Stimulated activated CD8-positive, alpha-beta memory T cell treated with anti-CD3 and anti-CD28 coated beads, Interleukin-2, amount 100 ng/mL, for 48 hours (primary cell): ENCODE data around the gene ERVMER34-1.

Experiments
- DNase-seq, 2 donors: peaks; one replicate each; pipeline ENCODE4 v3.0.0-alpha.2; 2020; ENCODE audit warnings: low read depth in 2 of 2

Gene ERVMER34-1

DNA sequence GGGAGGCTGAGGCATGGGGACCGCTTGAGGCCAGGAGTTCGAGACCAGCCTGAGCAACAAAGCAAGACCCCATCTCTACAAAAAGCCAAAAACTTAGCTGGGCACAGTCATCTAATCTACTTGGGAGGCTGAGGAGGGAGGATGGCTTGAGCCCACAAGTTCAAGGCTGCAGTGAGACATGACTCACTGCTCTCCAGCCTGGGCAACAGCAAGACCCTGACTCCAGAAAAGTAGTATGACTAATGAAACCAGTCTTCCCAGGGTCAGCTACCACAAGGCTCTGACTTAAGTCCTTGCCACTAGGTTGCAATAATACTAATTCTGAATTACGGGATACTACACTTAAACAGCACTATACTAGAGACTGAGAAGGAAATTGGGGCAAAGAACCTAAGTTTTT is 33.1 kb downstream of the ERVMER34-1 start:
- no peak for DNase-seq

DNA sequence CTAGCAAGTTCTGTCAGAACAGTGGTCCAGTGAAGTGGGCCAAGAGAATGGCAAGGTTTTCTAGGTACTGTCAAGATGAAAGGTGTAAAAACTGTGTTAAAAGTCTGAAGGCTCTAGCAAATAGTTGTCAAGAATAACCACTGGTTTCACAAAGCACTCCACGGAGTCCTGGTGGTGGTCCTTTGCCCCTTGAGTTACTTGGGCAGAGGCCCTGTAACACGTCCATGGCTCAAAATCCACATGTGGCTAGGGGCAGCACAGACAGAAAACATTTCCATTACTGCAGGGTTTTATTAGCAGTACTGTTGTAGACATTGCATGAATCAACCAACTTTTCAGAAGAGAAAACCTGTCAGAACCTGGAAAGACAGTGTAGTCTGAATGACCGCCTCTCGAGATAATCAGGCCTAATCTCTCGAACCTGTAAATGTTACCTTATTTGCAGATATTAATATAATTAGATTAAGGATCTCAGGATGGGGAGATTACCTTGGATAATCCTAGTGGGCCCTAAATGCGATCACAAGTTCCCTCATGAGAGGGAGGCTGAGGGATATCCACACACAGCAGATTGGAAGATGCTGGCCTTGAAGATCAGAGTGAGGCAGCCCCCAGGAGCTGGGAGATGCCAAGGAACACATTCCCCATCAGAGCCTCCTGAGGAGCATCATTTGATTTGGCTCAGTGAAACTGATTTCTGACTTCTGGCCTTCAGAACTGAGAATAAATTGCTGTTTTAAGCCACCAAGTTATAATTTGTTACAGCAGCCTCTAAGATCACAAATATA is 34.7 kb downstream of the ERVMER34-1 start:
- DNase-seq, result no peak

DNA sequence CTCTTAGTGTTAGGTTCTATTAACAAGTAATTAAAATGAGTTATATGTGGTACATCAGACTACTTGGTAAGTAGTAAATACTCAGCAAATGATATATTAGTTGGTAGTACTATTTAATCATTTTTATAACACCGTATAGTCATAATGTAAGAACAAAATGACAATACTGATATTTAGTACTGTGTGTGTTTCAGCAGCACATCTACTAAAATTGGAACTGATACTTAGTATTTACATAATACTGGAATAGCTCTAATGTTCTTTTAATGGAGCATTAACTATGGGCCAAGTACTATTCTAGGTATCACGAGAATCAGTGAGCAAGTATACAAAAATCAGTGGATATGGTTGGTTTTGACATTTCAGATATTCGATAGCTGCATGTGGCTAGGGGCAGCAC is 35.3 kb downstream of the ERVMER34-1 start:
- no peak for DNase-seq

DNA sequence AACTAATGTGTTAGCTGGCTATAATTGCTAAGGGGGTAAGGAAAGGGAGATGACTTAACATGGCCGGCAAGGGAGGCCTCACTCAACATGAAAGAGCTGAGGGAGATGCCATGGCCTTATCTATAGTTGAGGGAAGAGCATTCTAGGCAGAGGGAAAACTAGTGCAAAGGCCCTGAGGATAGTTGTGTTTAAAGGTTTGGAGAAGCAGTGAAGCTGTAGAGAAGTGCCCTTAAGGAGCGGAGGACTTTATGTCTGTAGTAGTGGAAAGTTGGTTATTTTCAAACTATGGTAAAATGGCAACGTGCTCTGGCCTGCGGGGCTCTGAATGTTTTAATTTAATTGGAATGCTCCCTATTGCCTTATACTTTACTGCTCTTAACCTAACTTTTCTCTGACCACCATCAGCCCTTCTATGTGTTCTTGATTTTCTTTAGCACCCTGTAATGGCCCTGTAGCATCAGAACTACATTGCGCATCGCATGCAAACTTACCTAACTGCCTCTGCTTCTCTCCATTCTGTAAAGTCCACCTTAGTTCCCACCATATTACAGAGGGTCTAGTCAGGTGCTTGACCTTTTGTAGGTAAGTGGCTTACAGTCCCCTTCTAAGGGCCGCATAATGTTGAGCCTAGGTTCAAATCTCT is 35.8 kb downstream of the ERVMER34-1 start:
- no peak for DNase-seq

DNA sequence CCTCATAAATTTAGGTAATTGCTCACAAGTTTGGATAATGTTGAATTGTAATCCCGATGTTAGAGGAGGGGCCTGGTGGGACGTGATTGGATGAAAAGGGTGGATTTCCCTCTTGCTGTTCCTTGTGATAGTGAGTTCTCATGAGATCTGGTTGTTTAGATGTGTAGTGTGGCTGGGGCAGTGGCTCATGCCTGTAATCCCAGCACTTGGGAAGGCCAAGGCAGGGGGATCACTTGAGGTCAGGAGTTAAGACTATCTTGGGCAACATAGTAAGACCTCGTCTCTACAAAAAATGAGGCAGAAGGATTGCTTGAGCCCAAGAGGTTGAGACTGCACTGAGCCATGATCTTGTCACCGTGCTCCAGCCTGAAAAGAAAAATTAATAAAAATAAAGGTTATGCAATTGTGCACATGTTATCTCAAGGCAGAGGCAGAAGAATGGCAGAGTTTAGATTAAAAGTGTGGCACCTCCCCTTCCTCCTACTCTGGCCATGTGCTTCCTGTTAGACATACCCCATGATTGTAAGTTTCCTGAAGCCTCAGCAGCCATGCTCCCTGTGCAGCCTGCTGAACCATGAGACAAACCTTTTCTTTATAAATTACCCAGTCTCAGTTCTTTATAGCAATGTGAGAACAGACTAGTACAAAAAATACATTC is 36.5 kb downstream of the ERVMER34-1 start:
- no peak for DNase-seq

DNA sequence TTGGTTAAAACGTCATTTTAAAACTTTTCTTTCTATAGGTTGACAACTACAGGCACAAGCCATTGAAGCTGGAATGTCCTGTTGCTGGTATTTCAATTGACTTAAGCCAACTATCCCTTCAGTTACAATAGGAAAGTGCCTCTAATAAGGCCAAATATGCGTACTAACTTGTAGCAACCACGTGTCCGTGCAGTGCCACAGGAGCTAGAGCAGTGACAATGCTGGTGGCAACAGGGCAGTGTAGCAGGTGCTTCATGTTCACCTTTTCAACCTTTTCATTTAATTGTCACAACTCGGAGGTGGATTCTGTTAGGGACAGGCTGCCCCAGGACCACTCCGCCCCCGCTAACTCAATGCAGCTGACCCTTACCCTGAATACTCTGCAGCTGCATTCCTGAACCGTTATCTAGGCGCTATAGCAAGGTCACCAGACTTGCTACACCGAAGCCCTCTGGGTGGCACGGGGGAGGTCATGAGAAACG is 37.7 kb downstream of the ERVMER34-1 start:
- no peak for DNase-seq

DNA sequence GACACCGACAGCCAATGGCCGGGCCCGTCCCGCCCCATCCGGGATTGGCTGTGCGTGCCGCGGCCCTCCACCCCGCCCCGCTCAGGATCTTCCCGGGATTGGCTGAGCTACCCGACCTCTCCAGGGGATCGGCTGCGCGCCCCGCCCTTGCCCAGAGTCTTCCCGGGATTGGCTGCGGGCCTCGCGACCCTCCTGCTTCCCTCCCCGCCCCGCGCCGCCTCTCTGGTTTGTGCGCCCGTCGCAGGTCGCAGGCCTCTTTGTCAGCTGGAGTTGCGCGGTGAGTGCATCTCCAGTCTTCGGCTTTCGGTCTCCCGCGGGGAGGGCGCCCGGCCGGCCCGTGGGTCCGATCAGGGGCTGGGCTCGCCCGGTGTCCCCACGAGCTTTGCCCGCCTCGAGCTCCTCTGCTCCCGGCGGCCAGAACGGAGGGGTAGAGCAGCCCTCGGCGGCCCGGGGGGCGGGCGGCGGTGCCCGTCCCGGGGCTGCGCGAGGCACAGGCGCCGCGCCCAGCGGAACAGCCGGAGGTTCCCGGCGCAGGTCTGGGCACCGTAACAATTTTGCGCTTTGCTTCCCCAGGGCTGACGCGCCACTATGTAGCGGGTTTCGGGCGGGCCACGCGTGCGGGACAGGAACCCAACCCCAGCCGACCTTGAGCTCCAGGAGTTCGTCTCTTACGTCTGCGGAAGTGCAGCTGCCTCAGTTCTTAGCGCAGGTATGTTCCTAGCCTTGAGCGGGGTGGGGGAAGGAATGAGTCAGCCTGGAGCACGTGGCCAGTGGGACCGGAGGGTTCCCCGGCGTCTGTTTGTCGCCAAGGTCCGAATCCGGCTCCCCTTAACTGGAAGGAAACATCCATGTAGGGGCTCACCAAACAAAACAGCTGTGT is 38.7 kb downstream of the ERVMER34-1 start:
- DNase-seq, result peak; percentile 96 to 97

DNA sequence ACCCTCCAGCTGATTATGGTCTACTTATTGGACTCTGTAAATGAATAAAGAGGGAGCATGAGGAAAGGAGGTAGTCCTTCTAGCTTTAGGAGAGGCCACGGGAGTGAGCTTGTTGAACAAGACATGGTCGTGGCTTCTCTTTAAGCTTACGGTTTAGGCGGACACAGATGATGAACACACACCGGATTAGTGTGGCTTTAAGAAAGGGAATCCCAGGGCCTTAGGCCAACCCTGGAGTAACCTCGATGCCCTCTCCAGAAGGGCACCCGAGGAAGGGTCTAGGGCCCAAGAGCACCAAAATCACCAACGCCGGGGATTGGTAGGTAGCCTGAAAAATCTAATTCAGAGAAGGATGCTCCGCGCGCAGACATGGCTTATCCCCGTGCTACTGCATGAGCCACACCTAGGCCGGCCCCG is 39.4 kb downstream of the ERVMER34-1 start:
- no peak for DNase-seq

DNA sequence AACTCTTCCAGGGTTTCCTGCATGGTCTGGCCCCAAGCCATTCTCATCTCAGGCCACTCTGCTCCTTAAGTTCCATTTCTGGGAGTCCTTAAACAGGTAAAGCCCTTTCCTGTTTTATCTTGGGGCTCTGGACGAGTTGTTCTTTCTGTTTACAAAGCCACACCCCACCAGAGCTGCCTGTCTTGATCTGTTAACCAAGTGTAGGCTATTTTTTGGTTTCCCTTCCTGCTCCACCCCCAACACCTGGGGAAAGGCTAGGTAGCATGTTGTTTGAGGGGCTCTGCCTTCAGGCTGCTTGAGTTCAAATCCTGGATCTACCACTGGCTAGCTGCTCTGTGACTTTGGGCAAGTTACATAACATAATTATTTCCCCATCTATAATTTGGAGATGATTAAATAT is 40.0 kb downstream of the ERVMER34-1 start:
- no peak for DNase-seq

DNA sequence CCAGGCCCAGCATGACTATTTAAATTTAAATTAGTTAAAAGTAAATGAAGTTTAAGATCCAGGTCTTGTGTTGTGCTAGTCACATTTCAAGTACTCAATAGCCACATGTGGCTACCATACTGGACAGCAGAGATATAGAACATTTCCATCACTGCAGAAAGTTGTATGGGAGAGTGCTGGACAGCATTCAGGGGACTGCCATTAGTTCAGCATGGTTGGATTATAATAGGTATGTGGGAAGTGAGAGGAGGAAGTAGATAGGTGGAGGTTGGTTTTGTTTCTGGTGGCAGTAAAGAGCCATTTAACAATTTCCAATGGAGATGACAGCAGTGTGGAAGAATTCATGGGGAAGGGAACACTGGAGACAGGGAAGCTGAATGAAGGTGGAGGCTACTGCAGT is 42.1 kb downstream of the ERVMER34-1 start:
- DNase-seq, result no peak

DNA sequence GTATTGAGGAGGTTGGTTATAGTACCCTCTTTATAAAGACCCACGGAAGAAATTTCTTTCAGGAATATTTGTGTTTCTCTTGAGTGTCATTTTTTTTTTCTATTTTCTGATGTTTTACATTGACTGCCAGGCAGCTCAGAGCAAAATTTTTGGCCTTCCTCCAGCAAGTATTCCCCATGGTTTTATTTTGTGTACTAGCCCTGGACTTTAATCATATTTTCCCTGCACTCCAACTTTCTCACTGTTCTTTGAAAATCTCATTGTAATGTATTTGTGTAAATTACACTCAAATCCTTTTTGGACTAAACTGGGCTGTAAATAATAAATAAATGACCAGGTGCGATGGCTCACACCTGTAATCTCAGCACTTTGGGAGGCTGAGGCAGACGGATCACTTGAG is 46.6 kb downstream of the ERVMER34-1 start:
- DNase-seq, result no peak

DNA sequence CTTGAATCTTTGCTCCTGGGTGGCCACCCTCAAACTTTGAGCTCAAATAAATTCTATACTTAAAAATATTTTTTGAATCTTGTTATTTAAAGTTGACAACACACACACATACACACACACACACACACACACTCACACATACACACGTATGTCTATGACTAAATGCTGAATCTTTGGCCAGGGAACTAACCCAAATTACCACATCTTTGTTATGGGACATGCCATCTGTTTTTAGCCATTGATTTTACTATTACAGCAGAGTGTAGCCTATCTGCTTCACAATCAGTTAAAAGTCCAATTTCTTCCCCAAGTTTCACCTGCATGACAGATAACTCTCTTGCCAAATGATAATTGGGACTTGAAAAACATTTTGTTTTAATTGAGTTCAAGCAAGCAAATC is 47.1 kb downstream of the ERVMER34-1 start:
- no peak for DNase-seq

DNA sequence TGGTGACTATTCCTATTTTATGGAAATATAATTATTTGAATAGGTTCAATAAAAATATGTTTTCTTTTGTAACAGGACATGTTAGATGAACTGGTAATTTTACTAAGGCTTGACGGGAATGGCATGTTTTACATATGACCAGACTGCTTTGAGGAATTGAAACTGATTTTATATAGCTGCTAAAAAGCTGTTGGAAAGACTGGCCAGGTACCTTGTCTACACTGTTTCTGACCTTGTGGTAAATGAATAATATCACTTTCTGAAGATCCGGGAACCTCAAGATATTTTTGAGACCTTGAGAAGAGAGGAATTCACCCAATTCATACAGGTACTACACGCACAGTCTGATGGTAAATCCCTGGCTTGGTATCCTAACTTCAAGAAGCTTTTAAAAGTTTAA is 50.0 kb downstream of the ERVMER34-1 start:
- no peak for DNase-seq

DNA sequence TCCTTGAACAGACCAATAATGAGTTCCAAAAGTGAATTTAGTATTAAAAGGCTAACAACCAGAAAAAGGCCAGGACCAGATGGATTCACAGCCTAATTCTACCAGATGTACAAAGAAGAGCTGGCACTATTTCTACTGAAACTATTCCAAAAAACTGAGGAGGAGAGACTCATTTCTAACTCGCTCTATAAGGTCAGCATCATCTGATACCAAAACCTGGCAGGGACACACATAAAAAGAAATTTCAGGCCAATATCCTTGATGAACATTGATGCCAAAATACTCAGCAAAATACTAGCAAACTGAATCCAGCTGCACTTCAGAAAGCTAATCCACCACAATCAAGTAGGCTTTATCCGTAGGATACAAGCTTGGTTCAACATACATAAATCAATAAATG is 56.3 kb downstream of the ERVMER34-1 start:
- DNase-seq, result no peak

DNA sequence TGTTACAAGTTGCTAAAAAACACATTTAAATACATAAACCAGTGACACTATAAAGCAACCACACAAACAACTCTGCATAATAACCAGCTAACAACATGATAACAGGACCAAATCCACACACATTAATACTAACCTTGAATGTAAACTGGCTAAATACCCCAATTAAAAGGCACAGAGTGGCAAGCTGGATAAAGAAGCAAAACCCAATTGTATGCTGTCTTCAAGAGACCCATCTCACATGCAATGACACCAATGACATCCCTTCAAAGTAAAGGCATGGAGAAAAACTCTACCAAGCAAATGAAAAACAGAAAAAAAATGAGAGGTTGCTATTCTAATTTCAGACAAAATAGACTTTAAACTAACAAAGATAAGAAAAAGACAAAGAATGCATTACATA is 57.7 kb downstream of the ERVMER34-1 start:
- DNase-seq, result no peak
